Measurements from ENCODE around the gene RNF26. TPM values are rescaled to one million over a fixed set of nuclear protein-coding genes. Genes with fewer than 3 reads are reported as not detected.

Gene RNF26
- total RNA-seq, 1 donor from 2014 or later = 45.6 TPM

DNA sequence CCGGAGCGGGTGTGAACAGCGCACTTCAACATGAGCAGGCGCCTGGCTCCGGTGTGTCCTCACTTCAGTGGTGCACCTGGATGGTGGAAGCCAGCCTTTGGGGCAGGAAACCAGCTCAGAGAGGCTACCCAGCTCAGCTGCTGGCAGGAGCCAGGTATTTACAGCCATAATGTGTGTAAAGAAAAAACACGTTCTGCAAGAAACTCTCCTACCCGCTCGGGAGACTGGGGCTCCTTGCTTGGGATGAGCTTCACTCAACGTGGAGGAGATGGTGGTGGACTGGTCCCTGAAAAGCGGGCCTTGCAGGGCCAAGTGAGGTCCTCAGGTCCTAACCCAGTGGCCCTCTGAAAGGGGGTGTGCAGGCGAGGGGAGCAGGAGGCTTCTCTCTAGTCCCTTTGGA lies 24.9 kb upstream of the RNF26 start:
- Mint-ChIP-seq H3K36me3 (peaks cover 4% of the 10 kb centered on the region), H3K4me3 (no peak overlapping the region), H3K4me1 (ENCODE audit: unreplicated experiment) (peaks cover 3% of the 10 kb centered on the region), H3K9me3 (no peaks in the 10 kb centered on the region), H3K27me3 (peaks cover 5% of the 10 kb centered on the region), H3K27ac (no peak overlapping the region)
- no peak for DNase-seq (ENCODE audit: extremely low spot score, unreplicated experiment)
- TF ChIP-seq, protein P1, sequence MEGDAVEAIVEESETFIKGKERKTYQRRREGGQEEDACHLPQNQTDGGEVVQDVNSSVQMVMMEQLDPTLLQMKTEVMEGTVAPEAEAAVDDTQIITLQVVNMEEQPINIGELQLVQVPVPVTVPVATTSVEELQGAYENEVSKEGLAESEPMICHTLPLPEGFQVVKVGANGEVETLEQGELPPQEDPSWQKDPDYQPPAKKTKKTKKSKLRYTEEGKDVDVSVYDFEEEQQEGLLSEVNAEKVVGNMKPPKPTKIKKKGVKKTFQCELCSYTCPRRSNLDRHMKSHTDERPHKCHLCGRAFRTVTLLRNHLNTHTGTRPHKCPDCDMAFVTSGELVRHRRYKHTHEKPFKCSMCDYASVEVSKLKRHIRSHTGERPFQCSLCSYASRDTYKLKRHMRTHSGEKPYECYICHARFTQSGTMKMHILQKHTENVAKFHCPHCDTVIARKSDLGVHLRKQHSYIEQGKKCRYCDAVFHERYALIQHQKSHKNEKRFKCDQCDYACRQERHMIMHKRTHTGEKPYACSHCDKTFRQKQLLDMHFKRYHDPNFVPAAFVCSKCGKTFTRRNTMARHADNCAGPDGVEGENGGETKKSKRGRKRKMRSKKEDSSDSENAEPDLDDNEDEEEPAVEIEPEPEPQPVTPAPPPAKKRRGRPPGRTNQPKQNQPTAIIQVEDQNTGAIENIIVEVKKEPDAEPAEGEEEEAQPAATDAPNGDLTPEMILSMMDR (conservative IDR thresholded peaks at IDR 0.05) = no peak

DNA sequence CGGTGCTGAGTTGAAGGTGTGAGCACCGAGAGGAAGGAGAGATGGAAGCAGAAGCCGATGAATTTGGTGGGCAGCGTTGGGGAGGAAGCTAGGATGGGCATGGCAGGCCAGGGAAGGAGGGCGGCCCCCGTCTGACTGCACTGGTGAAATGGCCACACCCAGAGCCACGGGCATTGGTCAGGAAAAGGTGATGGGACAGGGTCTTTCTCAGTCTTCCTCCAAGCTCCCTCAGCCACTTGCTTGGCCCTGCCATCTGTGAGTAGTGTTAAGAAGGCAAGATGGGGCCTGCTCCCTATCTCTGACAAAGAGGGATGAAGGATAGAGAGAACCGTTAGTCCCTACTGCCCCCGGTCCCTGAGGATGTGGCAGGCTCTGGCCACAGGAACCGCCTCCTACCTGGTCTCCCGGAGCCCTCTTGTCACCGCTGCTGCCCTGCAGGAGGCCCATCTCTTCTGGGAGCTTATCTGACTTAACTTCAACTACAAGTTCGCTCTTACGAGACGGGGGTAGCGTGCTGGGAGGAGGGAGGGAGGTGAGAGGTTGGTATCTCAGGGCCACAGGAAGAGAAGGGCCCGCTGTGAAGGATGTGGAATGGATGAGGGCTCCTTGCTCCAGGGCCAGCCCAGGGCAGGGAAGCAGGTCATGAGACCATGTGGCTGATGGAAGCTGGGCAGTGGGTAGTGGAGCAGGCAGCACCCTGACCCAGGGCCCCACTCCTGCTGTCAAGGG lies 24.2 kb upstream of the RNF26 start:
- DNase-seq (ENCODE audit: extremely low spot score, unreplicated experiment) = no peak
- Mint-ChIP-seq H3K27ac (no peak overlapping the region), H3K4me3 (no peak overlapping the region), H3K27me3 (peaks cover 12% of the 10 kb centered on the region), H3K36me3 (peaks cover 3% of the 10 kb centered on the region), H3K4me1 (ENCODE audit: unreplicated experiment) (peaks cover 3% of the 10 kb centered on the region), H3K9me3 (no peaks in the 10 kb centered on the region)
- TF ChIP-seq, protein P1 (conservative IDR thresholded peaks at IDR 0.05) = no peak

DNA sequence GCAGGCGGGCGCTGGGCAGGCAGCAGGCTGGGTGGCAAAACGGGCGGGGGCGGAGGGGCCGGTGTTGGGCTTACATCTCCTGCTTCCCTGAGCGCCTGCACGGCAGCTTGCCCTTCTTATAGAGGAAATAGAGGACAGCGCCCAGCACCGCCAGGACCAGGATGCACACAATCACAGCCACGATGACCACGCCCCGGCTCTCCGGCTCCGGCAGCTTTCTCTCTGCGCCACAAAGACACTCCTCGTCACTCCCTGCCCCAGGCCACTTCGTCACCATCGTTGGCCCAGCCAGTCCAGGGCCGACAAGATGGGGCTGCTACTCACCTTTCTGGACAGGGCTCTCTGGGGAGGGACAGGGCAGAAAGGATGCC lies 23.7 kb upstream of the RNF26 start:
- Mint-ChIP-seq H3K4me3 (no peak overlapping the region), H3K27me3 (peaks cover 17% of the 10 kb centered on the region), H3K27ac (no peak overlapping the region), H3K36me3 (no peaks in the 10 kb centered on the region), H3K4me1 (ENCODE audit: unreplicated experiment) (peaks cover 3% of the 10 kb centered on the region), H3K9me3 (no peaks in the 10 kb centered on the region)
- TF ChIP-seq, protein P1 (conservative IDR thresholded peaks at IDR 0.05) = no peak
- no peak for DNase-seq (ENCODE audit: extremely low spot score, unreplicated experiment)

DNA sequence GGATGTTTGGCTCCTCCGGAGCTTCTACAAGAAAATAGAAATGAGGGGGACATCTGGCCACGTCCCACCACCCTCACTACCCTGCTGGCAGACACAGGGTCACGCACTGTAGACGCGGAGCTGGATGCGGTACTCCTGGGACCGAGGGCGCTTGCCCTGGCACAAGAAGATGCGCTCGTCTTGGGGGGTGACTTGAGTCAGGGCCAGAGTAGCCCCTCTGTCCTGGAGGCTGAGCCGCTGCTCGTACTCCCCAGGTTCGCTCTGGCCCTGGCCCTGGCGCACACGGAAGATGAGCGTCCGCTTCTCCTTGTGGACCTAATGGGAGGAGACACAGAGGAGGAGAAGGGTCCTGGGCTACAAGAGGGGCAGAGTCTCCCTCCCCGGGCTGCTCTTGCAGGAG lies 19.6 kb upstream of the RNF26 start:
- no peak for DNase-seq (ENCODE audit: extremely low spot score, unreplicated experiment)
- TF ChIP-seq, protein P1 (conservative IDR thresholded peaks at IDR 0.05) = no peak
- H3K9me3 Mint-ChIP-seq = no peaks in the 10 kb centered on the region
- H3K4me1 Mint-ChIP-seq (ENCODE audit: unreplicated experiment) = peaks cover 10% of the 10 kb centered on the region
- peaks cover 41% of the 10 kb centered on the region for H3K27me3 Mint-ChIP-seq
- no peak overlapping the region for H3K27ac Mint-ChIP-seq
- H3K36me3 Mint-ChIP-seq = no peaks in the 10 kb centered on the region
- no peak overlapping the region for H3K4me3 Mint-ChIP-seq

DNA sequence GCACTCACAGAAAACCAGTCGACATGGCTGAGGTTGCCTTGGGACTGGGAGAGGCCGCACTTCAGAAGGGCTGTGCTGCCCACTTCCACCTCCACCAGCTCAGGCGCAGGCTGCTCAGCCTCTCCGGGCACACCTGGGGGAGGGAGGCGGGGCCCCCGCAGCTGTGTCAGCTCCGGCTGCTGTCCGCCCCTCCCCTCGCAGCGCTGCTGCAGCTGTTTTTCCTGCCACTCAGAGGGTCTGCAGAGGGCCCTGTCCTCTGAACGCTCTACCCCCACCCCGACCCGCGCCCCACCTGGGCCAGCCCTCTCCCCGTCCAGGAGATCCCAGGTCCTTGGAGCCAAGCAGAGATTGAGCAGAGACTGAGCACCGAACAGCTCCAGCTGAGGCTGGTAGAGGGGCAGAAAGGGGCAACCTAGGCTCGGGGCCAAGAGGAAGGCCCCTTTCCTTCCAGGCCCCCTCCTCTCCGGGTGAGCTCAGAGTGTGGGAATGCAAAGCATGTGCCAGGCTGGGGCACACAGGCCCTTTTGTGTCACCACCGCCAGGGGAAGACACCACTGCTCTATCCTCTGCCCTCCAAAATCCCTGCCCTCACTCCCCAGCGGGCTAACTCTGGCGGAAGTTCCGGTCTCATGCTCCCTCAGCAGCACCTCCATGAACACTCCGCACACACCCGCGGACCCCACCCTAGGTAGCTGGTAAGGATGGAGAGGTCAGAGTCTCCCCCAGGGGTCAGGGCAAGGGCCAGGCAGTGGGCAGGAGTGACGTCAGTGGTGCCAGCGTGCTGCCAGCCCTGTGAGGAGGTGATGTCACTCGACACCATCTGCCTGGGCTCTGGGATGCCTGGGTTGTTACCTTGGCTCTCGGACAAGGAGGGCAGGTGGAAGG lies 19.0 kb upstream of the RNF26 start:
- Mint-ChIP-seq H3K27ac (no peak overlapping the region), H3K4me1 (ENCODE audit: unreplicated experiment) (peaks cover 13% of the 10 kb centered on the region), H3K9me3 (no peaks in the 10 kb centered on the region), H3K27me3 (peaks cover 44% of the 10 kb centered on the region), H3K36me3 (no peaks in the 10 kb centered on the region), H3K4me3 (peak overlapping the region; percentile 74)
- TF ChIP-seq, protein P1 (conservative IDR thresholded peaks at IDR 0.05) = peak; percentile 36
- no peak for DNase-seq (ENCODE audit: extremely low spot score, unreplicated experiment)
